Muscle of leg (tissue), 16 donors: ENCODE results near the gene CYSLTR2. TPM values are rescaled to one million over a fixed set of nuclear protein-coding genes. Genes with fewer than 3 reads are reported as not detected.

Source experiments
- DNase-seq: peaks from one replicate; pipeline ENCODE4 v3.0.0; 2013
- H3K27ac ChIP-seq: one replicate; pipeline ENCODE4 v1.5.1; 2013; ENCODE audit warnings: mild to moderate bottlenecking, low read length, control low read depth
- H3K27me3 ChIP-seq: one replicate; pipeline ENCODE4 v1.6.1; 2013; ENCODE audit warnings: low read length; ENCODE audit not compliant: control insufficient read depth, insufficient read depth
- H3K36me3 ChIP-seq: one replicate; pipeline ENCODE4 v1.6.1; 2013; ENCODE audit warnings: low read length; ENCODE audit not compliant: control insufficient read depth, insufficient read depth
- H3K4me1 ChIP-seq: one replicate; pipeline ENCODE4 v1.6.1; 2013; ENCODE audit warnings: low read length; ENCODE audit not compliant: control insufficient read depth, insufficient read depth
- H3K4me3 ChIP-seq: one replicate; pipeline ENCODE4 v1.5.1; 2013; ENCODE audit warnings: low read length, control low read depth
- H3K9me3 ChIP-seq: replicated peaks from 2 replicates; pipeline ENCODE4 v1.6.1; 2013; ENCODE audit warnings: low read depth, low read length; ENCODE audit not compliant: control insufficient read depth
- WGBS: methylation state at CpG from one replicate; pipeline ENCODE4 v1.1.5; 2013; ENCODE audit warnings: missing lambda C conversion rate; ENCODE audit not compliant: insufficient coverage; 5-methylcytosine and 5-hydroxymethylcytosine counted together
- long read RNA-seq, 11 donors: transcript quantifications; one replicate each; lab custom pipeline, GENCODE V29; 2026
- polyA plus RNA-seq, 8 donors: library from polyadenylated mRNA; unstranded; fragments of 120-200 nt; gene quantifications; one replicate each; pipeline versions ENCODE4 v1.2.1 to v1.2.3, GENCODE V29; 2013; ENCODE audit warnings: inconsistent platforms in 1 of 8, low replicate concordance in 1 of 8; ENCODE audit not compliant: insufficient read length in 8 of 8, insufficient read depth in 1 of 8
- total RNA-seq: library from RNA; stranded (reverse); fragments of 120-200 nt; gene quantifications from one replicate; pipeline ENCODE4 v1.2.4, GENCODE V29; 2013

The CYSLTR2 gene
- total RNA-seq (0.09 TPM), polyA plus RNA-seq (under 1 TPM; 0.09 to 0.74 (median 0.19) TPM)
- long read RNA-seq, donor 1 = 0 reads
- long read RNA-seq, donor 2 = 0 reads
- long read RNA-seq, donor 3, full-length matches to known transcripts = 1 of 1 reads
- long read RNA-seq, donor 3, partial matches to known transcripts = 0 of 1 reads
- long read RNA-seq, donor 3, other reads (novel, unspliced or antisense) = 0 of 1 reads
- long read RNA-seq, donor 4 = 0 reads
- long read RNA-seq, donor 5 = 0 reads
- long read RNA-seq, donor 6 = 0 reads
- long read RNA-seq, donor 7, full-length matches to known transcripts = 1 of 1 reads
- long read RNA-seq, donor 7, partial matches to known transcripts = 0 of 1 reads
- long read RNA-seq, donor 7, other reads (novel, unspliced or antisense) = 0 of 1 reads
- long read RNA-seq, donor 8 = 0 reads
- long read RNA-seq, donor 9 = 0 reads
- long read RNA-seq, donor 10 = 0 reads
- long read RNA-seq, donor 11 = 0 reads

DNA sequence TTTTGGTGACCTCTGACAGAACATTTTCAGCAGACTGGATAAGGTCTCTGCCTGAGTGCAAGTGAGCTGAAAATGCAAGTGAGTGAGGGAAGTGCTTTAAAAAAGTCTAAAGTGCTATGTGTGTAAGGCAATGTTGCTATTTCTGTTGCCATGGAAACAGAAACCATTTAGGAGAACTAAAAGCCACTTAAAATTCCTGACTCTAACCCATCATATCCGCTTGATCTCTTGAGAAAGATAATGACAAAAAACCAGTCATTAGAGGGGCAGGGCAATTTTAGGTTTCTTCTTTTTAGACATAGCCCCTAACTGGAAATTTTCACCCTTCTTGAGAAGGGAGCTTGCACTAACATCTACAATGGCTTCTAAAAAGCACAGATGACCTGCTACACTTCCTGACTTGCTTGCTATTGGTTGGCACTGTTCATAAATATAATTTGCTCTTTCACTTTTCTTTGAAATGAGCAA is at the start of gene CYSLTR2:
TSS of gene CYSLTR2 (plus strand) at position 458 of the 468 bp plus-strand sequence. CDS start 52,889 bp downstream, outside the sequence.
- no CpG with 5 or more reads among the region's 1 CpG for WGBS
- DNase-seq = peak; percentile 89
- Histone ChIP-seq H3K9me3 (no peaks in the 10 kb centered on the region), H3K4me1 (peaks cover 4% of the 10 kb centered on the region), H3K4me3 (no peak within 1 kb of the TSS), H3K27me3 (no peaks in the 10 kb centered on the region), H3K36me3 (no peaks in the 10 kb centered on the region), H3K27ac (peak within 1 kb of the TSS; percentile 47)

DNA sequence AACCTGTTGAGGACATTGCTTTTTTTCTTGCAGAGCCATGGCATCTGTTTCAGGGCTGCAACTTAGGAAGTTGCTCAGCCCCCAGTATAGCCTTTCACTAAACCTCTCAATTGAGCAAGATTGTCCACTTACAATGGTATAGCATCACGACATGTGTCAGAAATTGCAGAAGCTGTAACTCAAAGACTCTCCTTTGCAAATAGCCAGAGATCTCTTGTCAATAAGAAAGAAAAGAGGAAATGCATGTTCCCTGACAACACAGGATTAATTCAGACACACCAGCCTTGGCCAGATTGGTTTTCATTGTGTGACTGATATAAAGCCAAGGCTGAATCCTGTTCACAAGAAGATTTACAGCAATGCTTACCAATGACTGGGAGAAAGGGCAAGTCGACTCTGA is 38.7 kb upstream of the CYSLTR2 start:
- Histone ChIP-seq H3K4me1 (no peaks in the 10 kb centered on the region), H3K4me3 (no peak overlapping the region), H3K27ac (no peak overlapping the region), H3K36me3 (no peaks in the 10 kb centered on the region), H3K27me3 (no peaks in the 10 kb centered on the region), H3K9me3 (peaks cover 5% of the 10 kb centered on the region)
- no CpG with 5 or more reads among the region's 2 CpGs for WGBS
- DNase-seq = no peak

DNA sequence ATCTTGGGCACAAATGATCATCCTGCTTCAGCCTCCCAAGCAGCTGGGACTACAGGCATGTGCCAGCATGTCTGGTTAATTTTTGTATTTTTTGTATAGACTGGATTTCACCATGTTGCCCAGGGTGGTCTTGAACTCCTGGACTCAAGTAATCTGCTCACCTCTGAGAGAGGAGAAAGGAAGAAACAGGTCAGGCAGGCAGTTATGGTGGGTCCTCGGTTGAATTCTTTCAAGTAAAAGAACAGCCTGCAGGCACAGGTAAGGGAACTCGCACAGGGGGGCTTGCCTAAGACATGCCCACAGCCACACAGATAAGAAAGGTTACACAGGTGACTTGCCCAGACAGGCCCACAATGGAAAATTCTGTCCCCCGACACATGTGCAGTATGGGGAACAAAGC is 34.8 kb upstream of the CYSLTR2 start:
- H3K9me3 ChIP-seq = peaks cover 2% of the 10 kb centered on the region

GRCh38 chr13:48621056-48621455 is 32.7 kb upstream of the CYSLTR2 start:
- DNase-seq = no peak
- Histone ChIP-seq H3K27me3 (no peaks in the 10 kb centered on the region), H3K36me3 (no peaks in the 10 kb centered on the region), H3K27ac (no peak overlapping the region), H3K9me3 (peaks cover 2% of the 10 kb centered on the region), H3K4me1 (no peaks in the 10 kb centered on the region), H3K4me3 (no peak overlapping the region)
- WGBS = 33% methylated on average over 1 of the region's 3 CpGs

More for the DNA sequence above, 34.8 kb upstream of the CYSLTR2 start:
- Histone ChIP-seq H3K4me1 (no peaks in the 10 kb centered on the region), H3K27ac (no peak overlapping the region), H3K36me3 (no peaks in the 10 kb centered on the region), H3K27me3 (no peaks in the 10 kb centered on the region), H3K4me3 (no peak overlapping the region)
- WGBS = 100% methylated on average over 3 of the region's 3 CpGs
- no peak for DNase-seq

DNA sequence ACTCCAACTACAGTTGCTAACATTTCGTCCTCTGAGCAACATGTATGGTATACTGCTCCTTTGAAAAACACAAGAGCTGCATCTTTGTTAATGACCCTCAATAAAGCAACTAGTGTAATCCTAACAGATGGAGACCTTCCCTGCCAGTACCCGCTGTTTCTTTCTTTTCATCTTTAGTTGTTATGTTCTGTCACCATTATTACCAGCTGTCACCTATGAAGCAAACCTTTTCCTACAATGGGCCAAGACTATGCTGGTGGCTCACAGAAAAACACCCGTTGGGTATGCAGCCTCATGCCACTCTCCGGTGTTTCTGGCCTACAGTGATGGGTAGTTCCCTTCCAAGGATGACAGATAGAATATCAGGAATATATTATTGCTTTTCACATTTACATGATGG is 29.7 kb upstream of the CYSLTR2 start:
- no peak for DNase-seq
- 67% methylated on average over 1 of the region's 4 CpGs for WGBS
- Histone ChIP-seq H3K4me1 (no peaks in the 10 kb centered on the region), H3K27ac (no peak overlapping the region), H3K4me3 (no peak overlapping the region), H3K9me3 (peaks cover 2% of the 10 kb centered on the region), H3K36me3 (no peaks in the 10 kb centered on the region), H3K27me3 (no peaks in the 10 kb centered on the region)

DNA sequence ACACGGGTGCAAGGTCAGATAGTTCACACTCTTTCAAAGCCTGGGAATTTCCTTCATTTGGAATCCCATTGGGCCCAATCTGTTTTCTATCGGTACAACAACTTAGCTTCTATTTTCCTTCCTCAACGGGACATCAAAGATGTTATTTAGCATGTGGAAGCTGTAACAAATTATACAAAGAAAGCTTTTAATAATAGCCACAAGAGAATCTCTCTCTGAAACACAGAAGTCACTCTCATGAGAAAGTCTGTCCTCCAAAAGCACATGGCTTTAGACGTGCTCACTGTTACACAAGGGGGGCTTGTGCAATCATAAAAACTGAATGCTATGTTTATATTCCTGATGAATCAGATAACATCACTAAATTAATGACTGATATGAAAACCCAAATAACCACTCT is 28.9 kb upstream of the CYSLTR2 start:
- Histone ChIP-seq H3K4me1 (no peaks in the 10 kb centered on the region), H3K27ac (no peak overlapping the region), H3K27me3 (no peaks in the 10 kb centered on the region), H3K9me3 (no peaks in the 10 kb centered on the region), H3K4me3 (no peak overlapping the region), H3K36me3 (no peaks in the 10 kb centered on the region)
- no peak for DNase-seq
- 50% methylated on average over 1 of the region's 4 CpGs for WGBS

- Histone ChIP-seq H3K27me3 (no peaks in the 10 kb centered on the region), H3K4me3 (no peak overlapping the region), H3K27ac (no peak overlapping the region), H3K9me3 (no peaks in the 10 kb centered on the region), H3K4me1 (no peaks in the 10 kb centered on the region), H3K36me3 (no peaks in the 10 kb centered on the region)
- DNase-seq = no peak
- WGBS = no CpG with 5 or more reads among the region's 4 CpGs
Observed at GRCh38 chr13:48625413-48626076, 28.2 kb upstream of the CYSLTR2 start.

DNA sequence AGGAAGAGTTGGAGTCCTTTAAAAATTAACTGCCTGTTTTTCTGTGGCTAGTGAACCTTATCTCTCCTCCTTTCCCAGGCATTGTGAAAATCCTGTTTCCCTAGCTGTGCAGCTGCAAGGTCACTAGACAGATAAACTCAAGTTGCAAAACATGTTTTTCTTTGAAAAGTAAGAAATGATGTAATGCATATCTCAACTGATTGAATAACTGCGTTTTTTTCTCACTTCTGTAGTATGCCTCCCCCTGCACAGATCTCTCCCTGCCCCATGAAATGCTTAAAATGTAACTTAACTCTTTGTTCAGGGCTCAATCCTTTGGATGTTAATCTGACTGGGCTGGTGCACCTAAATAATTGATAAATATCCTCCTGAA is 27.7 kb upstream of the CYSLTR2 start:
- no peaks in the 10 kb centered on the region for H3K36me3 ChIP-seq
- H3K4me1 ChIP-seq = peaks cover 1% of the 10 kb centered on the region
- H3K4me3 ChIP-seq = no peak overlapping the region
- H3K27me3 ChIP-seq = no peaks in the 10 kb centered on the region
- no peak for DNase-seq
- H3K27ac ChIP-seq = no peak overlapping the region
- no CpG with 5 or more reads among the region's 1 CpG for whole genome bisulfite sequencing
- H3K9me3 ChIP-seq = no peaks in the 10 kb centered on the region

- 54% methylated on average over 1 of the region's 2 CpGs for WGBS
- H3K27me3 ChIP-seq = no peaks in the 10 kb centered on the region
- no peaks in the 10 kb centered on the region for H3K9me3 ChIP-seq
- H3K27ac ChIP-seq = no peak overlapping the region
- no peak overlapping the region for H3K4me3 ChIP-seq
- peaks cover 2% of the 10 kb centered on the region for H3K4me1 ChIP-seq
- no peak for DNase-seq
- no peaks in the 10 kb centered on the region for H3K36me3 ChIP-seq
Observed at GRCh38 chr13:48626726-48627451, 26.8 kb upstream of the CYSLTR2 start.

- no peak overlapping the region for H3K4me3 ChIP-seq
- 88% methylated on average over 3 of the region's 4 CpGs for WGBS
- H3K27me3 ChIP-seq = no peaks in the 10 kb centered on the region
- H3K27ac ChIP-seq = no peak overlapping the region
- no peaks in the 10 kb centered on the region for H3K36me3 ChIP-seq
- DNase-seq = no peak
- peaks cover 2% of the 10 kb centered on the region for H3K4me1 ChIP-seq
- no peaks in the 10 kb centered on the region for H3K9me3 ChIP-seq
Observed at GRCh38 chr13:48629277-48629676, 24.5 kb upstream of the CYSLTR2 start.
